Natural killer cell treated with Interleukin-12 subunit alpha and Interleukin-12 subunit beta and Interleukin-15 and Interleukin-18, amount 100 ng/mL, for 72 hours (primary cell): Measurements from ENCODE around the gene S100A8. TPM values are rescaled to one million over a fixed set of nuclear protein-coding genes. Genes with fewer than 3 reads are reported as not detected.

Source experiments
- ATAC-seq, 2 donors: fragments of 150-1000 bp; cut with Tn5 transposase in 1 of 2; sonication (Bioruptor Pico), chemical (Tn5 transposase) in 1 of 2; 2 replicates each; pipeline ENCODE4 v1.10.0; 2021
- DNase-seq: peaks from one replicate; pipeline ENCODE4 v3.0.0; 2022; ENCODE audit warnings: low spot score
- H3K27ac Mint-ChIP-seq, 2 donors: 1 replicate in 1 of 2; 2 replicates in 1 of 2; pipeline ENCODE4 v1.8.0; 2022; ENCODE audit warnings: mixed read lengths in 2 of 2, mild to moderate bottlenecking in 1 of 2, moderate library complexity in 1 of 2
- H3K27me3 Mint-ChIP-seq, 2 donors: 1 replicate in 1 of 2; 2 replicates in 1 of 2; pipeline ENCODE4 v1.8.0; 2022; ENCODE audit warnings: mixed read lengths in 2 of 2
- H3K36me3 Mint-ChIP-seq: one replicate; pipeline ENCODE4 v1.8.0; 2022; ENCODE audit warnings: mixed read lengths
- H3K4me1 Mint-ChIP-seq, 2 donors: 1 replicate in 1 of 2; 2 replicates in 1 of 2; pipeline ENCODE4 v1.8.0; 2022; ENCODE audit warnings: low read depth in 2 of 2, mixed read lengths in 2 of 2, mild to moderate bottlenecking in 1 of 2
- H3K4me3 Mint-ChIP-seq: one replicate; pipeline ENCODE4 v1.8.0; 2022; ENCODE audit warnings: mixed read lengths
- H3K9me3 Mint-ChIP-seq: 2 replicates; pipeline ENCODE4 v1.8.0; 2022; ENCODE audit warnings: mixed read lengths
- total RNA-seq, 2 donors: library from RNA; stranded (reverse); gene quantifications; one replicate each; pipeline ENCODE4 v1.2.3, GENCODE V29; 2022

The S100A8 gene
- total RNA-seq, 2 donors from 2014 or later = 1.8 TPM; not detected in 1

DNA sequence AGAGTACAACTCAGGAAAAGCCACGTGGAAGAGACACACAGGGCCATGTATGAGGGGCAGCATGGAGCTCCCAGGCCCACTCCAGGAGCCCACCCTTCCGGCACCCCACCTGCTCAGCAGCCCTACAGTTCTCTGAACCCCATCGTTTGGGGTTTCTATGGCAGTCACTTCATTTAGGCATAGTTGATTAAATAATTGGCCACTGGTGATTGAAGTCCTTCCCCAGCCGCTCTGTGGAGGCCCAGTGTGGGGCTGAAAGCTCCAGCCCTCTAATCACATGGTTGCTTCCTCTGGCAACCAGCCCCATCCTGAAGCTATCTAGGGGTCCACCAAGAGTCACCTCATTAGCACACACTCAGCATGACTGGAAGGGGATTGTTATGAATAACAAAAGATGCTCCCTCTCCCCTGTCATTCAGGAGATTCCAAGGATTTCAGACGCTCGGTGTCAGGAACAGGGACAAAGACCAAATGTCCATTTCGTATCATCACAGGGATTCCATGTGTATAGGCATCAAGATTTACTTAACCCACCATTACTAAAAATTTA, 13.3 kb upstream of the S100A8 start:
- H3K36me3 Mint-ChIP-seq = no peaks in the 10 kb centered on the region
- DNase-seq (no peak), ATAC-seq (no peak)
- no peak overlapping the region for H3K27ac Mint-ChIP-seq
- H3K27me3 Mint-ChIP-seq = peaks cover 18 to 48% of the 10 kb centered on the region in 2 donors
- no peak overlapping the region for H3K4me3 Mint-ChIP-seq
- H3K4me1 Mint-ChIP-seq = peaks cover 0 to 4% of the 10 kb centered on the region in 2 donors
- H3K9me3 Mint-ChIP-seq = no peaks in the 10 kb centered on the region

DNA sequence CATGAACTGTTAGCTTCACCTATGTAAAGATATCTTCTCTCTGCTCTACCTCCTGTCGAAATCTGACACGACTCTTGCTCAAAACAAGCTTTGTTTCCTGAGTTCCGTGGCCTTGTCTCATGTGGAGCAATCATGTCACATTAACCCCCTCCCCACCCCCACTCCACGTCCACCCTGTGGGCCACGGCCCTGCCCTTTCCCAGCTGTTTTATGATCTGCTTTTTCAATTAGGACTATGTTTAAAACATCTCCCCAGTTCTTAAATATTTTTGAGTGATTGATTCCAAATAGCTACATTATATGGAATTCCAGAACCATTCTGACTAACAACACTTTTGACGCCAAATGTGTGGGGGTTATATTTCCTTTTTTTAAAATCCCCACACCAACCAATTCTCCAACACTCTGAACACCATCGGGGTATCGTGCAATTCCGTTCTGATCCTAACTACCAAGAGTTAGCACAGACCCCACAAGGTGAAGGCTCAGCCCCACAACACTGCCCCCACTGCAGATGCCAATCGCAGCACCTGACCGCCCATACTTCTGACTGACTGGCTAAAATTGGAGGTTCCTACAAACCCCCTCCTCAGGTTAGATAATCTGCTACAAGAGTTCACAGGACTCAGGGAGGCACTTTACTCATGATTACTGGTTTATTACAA, 12.7 kb upstream of the S100A8 start:
- ATAC-seq = no peak
- H3K27ac Mint-ChIP-seq = no peak overlapping the region

DNA sequence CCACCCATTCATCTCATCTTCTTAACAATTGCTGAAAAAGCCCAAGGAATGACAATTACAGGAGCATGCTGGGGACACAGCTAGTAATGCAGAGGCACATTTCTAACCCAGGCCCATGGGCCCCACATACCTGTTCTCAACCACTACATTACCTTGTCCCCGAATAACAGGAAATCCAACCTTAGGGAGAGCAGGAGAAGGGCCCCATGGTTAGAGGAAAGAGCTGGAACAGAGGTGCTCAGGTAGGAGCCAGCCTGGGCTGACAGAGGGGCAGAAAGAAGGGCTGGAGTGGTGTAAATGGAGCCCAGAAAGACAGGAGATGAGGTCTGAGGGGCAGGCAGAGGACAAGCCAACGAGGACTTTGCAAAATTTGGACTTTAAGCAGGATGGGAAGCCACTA, 11.4 kb upstream of the S100A8 start:
- Mint-ChIP-seq H3K4me1 (peaks cover 0 to 4% of the 10 kb centered on the region in 2 donors), H3K27me3 (peaks cover 16 to 38% of the 10 kb centered on the region in 2 donors)

More for the DNA sequence above, 12.7 kb upstream of the S100A8 start:
- Mint-ChIP-seq H3K9me3 (no peaks in the 10 kb centered on the region), H3K36me3 (no peaks in the 10 kb centered on the region), H3K27me3 (peaks cover 21 to 46% of the 10 kb centered on the region in 2 donors), H3K4me1 (peaks cover 0 to 4% of the 10 kb centered on the region in 2 donors), H3K4me3 (no peak overlapping the region)
- DNase-seq = no peak

DNA sequence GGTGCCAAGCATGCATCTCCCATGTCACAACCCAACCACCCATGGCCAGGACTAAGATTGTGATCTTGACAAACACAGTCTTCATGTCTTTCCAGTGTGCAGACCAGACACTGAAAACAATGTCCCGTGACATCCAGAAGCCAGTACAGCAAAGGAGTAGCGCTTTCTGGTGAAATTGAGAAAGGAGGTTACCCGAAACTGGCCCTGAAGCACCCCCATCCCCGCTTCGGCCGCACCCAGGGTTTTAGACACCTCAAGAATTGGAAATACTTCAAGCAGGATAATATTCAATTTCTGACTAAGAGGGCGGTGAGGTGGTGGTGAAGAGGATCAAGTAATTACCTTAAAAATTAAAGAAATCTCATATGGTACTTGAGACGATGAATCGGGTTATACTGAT, 10.6 kb upstream of the S100A8 start:
- DNase-seq (no peak), ATAC-seq (no peak)
- H3K36me3 Mint-ChIP-seq = no peaks in the 10 kb centered on the region
- H3K4me3 Mint-ChIP-seq = no peak overlapping the region
- H3K4me1 Mint-ChIP-seq = peaks cover 0 to 4% of the 10 kb centered on the region in 2 donors
- H3K27ac Mint-ChIP-seq = no peak overlapping the region
- peaks cover 14 to 36% of the 10 kb centered on the region in 2 donors for H3K27me3 Mint-ChIP-seq
- H3K9me3 Mint-ChIP-seq = no peaks in the 10 kb centered on the region

More for the DNA sequence above, 11.4 kb upstream of the S100A8 start:
- Mint-ChIP-seq H3K4me3 (no peak overlapping the region), H3K27ac (no peak overlapping the region), H3K9me3 (no peaks in the 10 kb centered on the region), H3K36me3 (no peaks in the 10 kb centered on the region)
- no peak for ATAC-seq
- no peak for DNase-seq

DNA sequence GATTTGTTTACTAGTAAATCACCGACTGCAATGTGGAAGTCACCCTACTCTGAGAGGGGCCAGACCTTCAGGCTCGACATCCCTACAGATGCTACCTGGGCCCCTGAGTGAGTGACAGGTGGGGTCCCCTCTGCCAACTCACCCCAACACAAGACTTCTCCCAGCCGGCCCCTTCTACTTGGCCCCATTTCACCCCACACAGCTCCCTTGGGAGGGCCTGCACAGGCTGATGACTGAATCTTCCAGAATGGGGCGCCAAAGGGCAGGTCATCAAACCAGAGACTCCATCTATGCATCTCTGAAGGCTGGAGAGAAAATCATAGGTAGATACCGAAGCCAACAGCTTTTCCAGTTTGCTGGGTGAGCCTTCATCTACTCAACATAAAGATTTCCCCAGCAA, 9.4 kb upstream of the S100A8 start:
- peaks cover 0 to 4% of the 10 kb centered on the region in 2 donors for H3K4me1 Mint-ChIP-seq
- no peak for DNase-seq
- no peak overlapping the region for H3K27ac Mint-ChIP-seq
- H3K36me3 Mint-ChIP-seq = no peaks in the 10 kb centered on the region
- H3K27me3 Mint-ChIP-seq = peaks cover 14 to 39% of the 10 kb centered on the region in 2 donors
- no peak overlapping the region for H3K4me3 Mint-ChIP-seq
- ATAC-seq = no peak
- H3K9me3 Mint-ChIP-seq = no peaks in the 10 kb centered on the region

DNA sequence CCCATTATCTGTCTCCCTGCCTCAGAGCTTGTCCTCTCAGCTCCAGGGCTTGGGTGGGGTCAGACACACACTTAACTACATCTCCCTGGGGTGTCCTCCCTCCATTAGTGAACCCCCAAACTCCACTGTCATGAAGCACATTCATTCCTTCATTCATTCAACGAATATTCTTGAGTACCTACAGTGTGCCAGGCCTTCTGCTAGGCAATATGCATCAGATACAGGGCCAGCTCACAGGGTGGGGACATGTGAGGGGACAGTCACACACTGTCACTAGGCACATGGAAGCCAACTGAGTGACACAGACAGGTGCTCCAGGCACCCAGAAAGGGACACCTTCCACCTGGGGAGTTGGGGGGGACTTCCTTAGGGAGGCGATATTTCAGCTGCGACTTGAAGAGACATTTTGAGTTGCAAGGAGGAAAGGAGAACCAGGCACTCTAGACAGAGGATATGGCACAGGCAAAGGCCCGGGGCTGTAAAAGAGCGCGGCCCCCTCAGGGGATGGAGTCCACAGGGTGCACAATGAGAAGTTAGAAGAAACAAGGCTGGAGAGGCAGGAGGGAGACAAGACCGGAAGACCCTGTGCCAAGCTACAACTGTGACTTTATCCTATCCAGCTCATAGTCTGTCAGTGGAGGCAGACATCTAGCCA, 8.7 kb upstream of the S100A8 start:
- Mint-ChIP-seq H3K4me3 (no peak overlapping the region), H3K36me3 (no peaks in the 10 kb centered on the region), H3K4me1 (peaks cover 0 to under 1% of the 10 kb centered on the region in 2 donors), H3K27me3 (peaks cover 14 to 39% of the 10 kb centered on the region in 2 donors), H3K27ac (no peak overlapping the region), H3K9me3 (no peaks in the 10 kb centered on the region)
- ATAC-seq (no peak), DNase-seq (no peak)

DNA sequence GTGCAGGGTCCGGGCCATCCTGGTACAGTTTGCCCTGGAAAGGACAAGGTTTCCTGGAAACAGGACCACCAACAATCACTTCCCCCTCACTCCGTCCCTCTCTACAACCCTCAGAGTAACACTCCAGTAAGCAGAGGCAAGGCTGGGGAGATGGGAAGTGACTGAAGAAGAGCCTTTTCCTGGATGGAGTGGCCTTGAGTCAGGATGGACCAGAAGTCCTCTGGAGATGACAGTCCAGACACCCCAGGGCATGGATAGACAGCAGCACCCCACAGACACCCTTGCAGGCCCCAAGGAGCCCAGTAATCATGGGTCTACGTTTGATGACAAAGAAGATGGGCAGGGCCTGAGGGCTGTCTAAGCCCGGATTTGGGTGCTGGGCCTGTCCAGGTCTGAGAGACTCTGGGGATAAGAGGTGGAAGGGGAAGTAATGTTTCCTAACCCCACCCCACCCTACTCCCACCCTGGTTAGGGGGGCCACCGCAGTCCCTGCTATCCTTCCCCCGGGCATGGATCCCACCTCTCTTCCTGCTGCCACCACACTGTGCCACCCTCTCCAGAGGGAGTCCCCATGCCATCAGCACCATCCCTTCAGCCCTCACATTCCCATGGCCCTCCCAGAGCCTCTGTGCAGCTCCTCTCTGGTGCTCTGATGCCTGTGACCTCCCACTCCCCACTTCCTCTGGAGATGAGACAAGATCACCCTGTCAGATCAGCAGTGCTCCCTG, 7.2 kb upstream of the S100A8 start:
- peaks cover 13 to 42% of the 10 kb centered on the region in 2 donors for H3K27me3 Mint-ChIP-seq
- DNase-seq (no peak), ATAC-seq (no peak)
- H3K27ac Mint-ChIP-seq = no peak overlapping the region
- no peaks in the 10 kb centered on the region for H3K4me1 Mint-ChIP-seq
- no peaks in the 10 kb centered on the region for H3K9me3 Mint-ChIP-seq
- H3K36me3 Mint-ChIP-seq = no peaks in the 10 kb centered on the region
- no peak overlapping the region for H3K4me3 Mint-ChIP-seq

DNA sequence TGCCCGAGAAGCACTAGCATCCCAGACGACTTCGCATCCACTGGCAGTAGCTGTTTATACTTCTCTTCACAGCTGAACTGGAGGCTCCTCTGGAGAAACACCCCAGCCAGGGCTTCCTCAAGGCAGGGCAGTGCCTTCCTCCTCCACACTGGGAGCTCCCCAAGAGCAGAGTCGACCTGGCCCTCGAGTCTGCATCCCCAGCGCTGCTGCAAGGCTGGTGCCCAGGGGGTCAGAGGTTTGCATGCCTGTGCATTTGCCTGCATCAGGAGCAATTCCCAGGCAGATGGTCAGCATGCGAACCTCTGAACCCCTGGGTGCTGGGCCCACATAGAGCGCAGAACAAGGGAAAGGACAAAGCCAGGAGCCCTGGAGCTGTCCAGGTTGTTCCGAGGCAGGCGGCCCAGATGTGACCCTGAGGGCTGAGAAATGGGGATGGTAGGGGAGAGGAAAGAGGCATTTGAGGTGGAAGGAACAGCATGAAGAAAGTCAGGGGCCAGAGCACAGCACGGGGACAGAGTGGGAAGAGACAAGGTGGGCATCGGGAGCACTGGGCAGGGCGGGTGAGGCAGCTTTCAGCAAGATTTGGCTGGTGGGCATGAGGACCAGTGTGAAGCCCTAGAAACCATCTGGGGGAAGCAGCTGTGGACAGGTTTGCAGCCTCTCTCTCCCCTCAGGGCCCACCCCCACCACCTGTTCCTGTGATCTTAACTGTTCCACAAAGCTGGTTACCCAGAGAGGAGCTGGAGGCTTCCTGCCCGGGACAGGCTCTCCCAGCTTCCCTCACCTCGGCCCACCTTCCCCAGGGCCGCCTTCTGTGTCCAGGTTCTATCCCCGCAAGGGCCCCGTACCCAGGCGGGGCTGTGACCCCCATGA, 6.4 kb upstream of the S100A8 start:
- Mint-ChIP-seq H3K27ac (no peak overlapping the region), H3K4me1 (no peaks in the 10 kb centered on the region), H3K27me3 (peaks cover 15 to 43% of the 10 kb centered on the region in 2 donors)

DNA sequence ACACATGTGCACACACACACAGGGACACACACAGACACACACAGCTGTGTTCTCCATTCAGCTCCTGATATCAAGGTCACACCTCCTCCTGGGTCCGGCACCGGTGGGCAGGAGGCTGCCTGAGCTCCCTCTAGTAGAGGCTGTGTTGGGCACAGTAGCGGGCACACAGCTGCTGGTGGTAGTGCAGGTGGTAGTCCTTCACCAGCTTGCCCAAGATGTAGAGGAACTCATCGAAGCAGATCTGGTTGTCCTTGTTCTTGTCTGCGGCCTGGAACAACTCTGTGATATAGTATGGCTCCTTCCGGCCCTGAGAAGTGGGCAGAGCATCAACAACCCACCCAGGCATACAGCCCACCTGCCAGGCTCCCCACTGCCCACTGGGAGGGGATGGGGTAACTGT, 5.6 kb upstream of the S100A8 start:
- no peaks in the 10 kb centered on the region for H3K9me3 Mint-ChIP-seq
- DNase-seq (no peak), ATAC-seq (no peak)
- no peaks in the 10 kb centered on the region for H3K4me1 Mint-ChIP-seq
- peaks cover 12 to 35% of the 10 kb centered on the region in 2 donors for H3K27me3 Mint-ChIP-seq
- no peak overlapping the region for H3K27ac Mint-ChIP-seq
- no peaks in the 10 kb centered on the region for H3K36me3 Mint-ChIP-seq
- no peak overlapping the region for H3K4me3 Mint-ChIP-seq

More for the DNA sequence above, 6.4 kb upstream of the S100A8 start:
- ATAC-seq (no peak), DNase-seq (no peak)
- Mint-ChIP-seq H3K36me3 (no peaks in the 10 kb centered on the region), H3K4me3 (no peak overlapping the region), H3K9me3 (no peaks in the 10 kb centered on the region)

DNA sequence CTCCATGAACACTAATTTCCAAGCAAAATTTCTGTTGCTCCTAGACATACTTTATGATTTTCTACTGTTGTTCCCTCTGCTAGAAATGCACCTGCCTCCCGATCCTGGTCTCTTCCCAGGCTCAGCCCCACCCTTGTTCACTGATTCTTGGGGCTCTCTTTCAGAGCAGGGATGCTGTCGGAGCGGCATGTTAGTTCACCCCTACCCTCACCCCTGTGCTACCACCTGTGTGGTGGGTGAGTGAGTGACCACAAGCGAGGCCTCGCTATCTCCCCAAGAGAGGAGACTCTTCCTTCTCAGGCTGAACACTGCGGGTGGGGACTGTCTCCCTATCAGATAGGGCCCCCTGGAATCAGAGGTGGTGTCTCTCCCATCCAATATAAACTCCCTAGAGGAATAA, 4.9 kb upstream of the S100A8 start:
- Mint-ChIP-seq H3K27ac (no peak overlapping the region), H3K36me3 (no peaks in the 10 kb centered on the region), H3K9me3 (no peaks in the 10 kb centered on the region), H3K4me1 (no peaks in the 10 kb centered on the region), H3K27me3 (peaks cover 14 to 35% of the 10 kb centered on the region in 2 donors), H3K4me3 (no peak overlapping the region)
- DNase-seq (no peak), ATAC-seq (no peak)

DNA sequence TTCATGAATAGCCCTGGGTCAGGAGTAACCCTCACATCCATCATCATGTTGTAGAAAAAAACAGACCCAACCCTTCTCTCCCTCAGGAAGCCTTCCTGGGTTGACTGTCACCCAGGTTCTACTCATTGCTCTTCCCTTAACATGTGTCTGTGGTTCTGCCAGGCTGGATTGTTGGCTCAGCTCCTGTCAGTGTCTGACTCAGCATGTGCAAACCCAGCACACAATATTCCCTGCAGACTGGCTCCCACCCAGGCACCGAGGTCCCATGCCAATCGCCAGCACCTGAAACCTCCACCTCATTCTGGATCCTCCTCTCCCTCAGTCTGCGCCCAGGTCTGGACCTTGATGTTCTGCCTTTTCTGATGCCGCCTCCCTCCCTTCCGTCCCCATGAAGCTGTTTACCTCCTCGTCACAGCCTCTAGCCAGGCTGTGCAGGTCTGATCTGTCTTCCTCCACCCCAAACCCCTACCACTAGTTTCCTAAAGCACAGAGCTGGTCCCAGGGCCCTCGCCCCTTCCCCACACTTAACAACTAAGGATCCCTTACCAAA, 4.3 kb upstream of the S100A8 start:
- H3K36me3 Mint-ChIP-seq = no peaks in the 10 kb centered on the region
- no peak for DNase-seq
- no peak overlapping the region for H3K27ac Mint-ChIP-seq
- H3K27me3 Mint-ChIP-seq = peaks cover 15 to 34% of the 10 kb centered on the region in 2 donors
- ATAC-seq = peak in 1 of 2 donors; percentile 28
- H3K9me3 Mint-ChIP-seq = no peaks in the 10 kb centered on the region
- no peak overlapping the region for H3K4me3 Mint-ChIP-seq
- H3K4me1 Mint-ChIP-seq = no peaks in the 10 kb centered on the region

DNA sequence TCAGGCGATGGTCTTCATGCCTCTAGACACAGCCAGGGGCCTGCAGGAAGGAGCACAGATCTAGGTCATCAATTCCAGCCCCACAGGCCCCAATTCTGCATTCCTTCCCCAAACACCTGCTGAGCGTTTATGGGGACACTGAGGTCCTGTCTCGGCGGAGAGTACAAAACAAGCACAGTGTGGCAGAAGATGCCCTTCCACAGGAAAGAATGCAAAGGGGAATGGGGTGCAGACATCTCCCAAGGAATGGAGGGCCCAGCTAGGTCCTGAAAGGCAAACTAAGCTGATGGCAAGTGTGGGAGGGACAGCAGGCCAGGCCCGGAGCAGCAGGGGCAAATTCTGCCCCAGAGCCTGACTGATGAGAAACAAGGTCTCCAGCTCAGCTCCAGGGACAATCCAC, 3.5 kb upstream of the S100A8 start:
- Mint-ChIP-seq H3K27me3 (peaks cover 18 to 31% of the 10 kb centered on the region in 2 donors), H3K9me3 (no peaks in the 10 kb centered on the region), H3K27ac (no peak overlapping the region), H3K4me3 (no peak overlapping the region), H3K36me3 (no peaks in the 10 kb centered on the region), H3K4me1 (no peaks in the 10 kb centered on the region)
- no peak for ATAC-seq
- DNase-seq = no peak

DNA sequence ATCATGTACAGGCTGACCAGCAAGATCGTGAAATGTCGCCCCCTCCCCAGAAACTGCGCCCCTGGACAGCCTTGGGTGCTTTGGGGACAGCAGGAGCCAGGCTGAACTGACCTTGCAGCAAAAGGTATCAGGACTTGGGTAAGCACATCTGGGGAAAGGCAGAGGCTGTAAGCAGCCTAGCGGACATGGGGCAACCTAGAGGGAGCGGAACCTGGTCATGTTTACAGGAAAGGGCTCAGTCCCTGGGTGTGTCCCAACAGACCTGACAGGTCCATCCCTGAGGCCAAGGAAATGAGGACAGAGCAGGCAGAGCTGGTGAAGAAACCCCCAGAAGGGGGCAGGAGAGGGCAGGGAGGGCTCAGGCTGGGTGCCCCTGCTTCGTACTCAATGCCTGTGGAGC, 3.1 kb upstream of the S100A8 start:
- Mint-ChIP-seq H3K4me3 (no peak overlapping the region), H3K9me3 (no peaks in the 10 kb centered on the region), H3K4me1 (no peaks in the 10 kb centered on the region), H3K27ac (no peak overlapping the region), H3K27me3 (peaks cover 17 to 31% of the 10 kb centered on the region in 2 donors), H3K36me3 (no peaks in the 10 kb centered on the region)
- no peak for ATAC-seq
- no peak for DNase-seq
